ENCODE results near the gene NSDHL. TPM values are rescaled to one million over a fixed set of nuclear protein-coding genes. Genes with fewer than 3 reads are reported as not detected.
"Not testable (repeated sequence)": the region's sequence is repeated elsewhere in the genome, so short reads cannot be mapped to it uniquely, and the experiment has no call there.

Gene NSDHL
- 18.6 and 25.1 TPM in 2 replicates for polyA plus RNA-seq (2014; cell fraction: cytosol; rRNA removed)
- 7.3 and 9.3 TPM in 2 replicates for polyA plus RNA-seq (2014; cell fraction: nucleus; rRNA removed)

- peak; percentile 94 for DNase-seq (ENCODE audit: low spot score)
These were observed at the start of gene NSDHL, which contains the start of gene CETN2 for GRCh38 chrX:152830312-152831305. NSDHL (plus strand) TSS chrX:152831063; CDS start chrX:152846325, 15,262 bp downstream. CETN2 (minus strand) TSS chrX:152830757; CDS start chrX:152830710, 47 bp downstream.

- DNase-seq (ENCODE audit: low spot score): not testable (repeated sequence)
These were observed 43.8 kb upstream of the NSDHL start for GRCh38 chrX:152787062-152787461.

- DNase-seq (ENCODE audit: low spot score): no peak
These were observed 31.9 kb upstream of the NSDHL start for GRCh38 chrX:152798945-152799344.

- DNase-seq (ENCODE audit: low spot score): peak; percentile 34
These were observed 24.8 kb upstream of the NSDHL start for GRCh38 chrX:152806035-152806434.

- peak; percentile 61 for DNase-seq (ENCODE audit: low spot score)
These were observed 20.5 kb upstream of the NSDHL start for GRCh38 chrX:152810403-152810802.

- no peak for DNase-seq (ENCODE audit: low spot score)
These were observed 17.7 kb upstream of the NSDHL start for GRCh38 chrX:152813206-152813605.

GRCh38 chrX:152814048-152814447 is 16.8 kb upstream of the NSDHL start:
- no peak for DNase-seq (ENCODE audit: low spot score)

- DNase-seq (ENCODE audit: low spot score): no peak
These were observed 13.6 kb upstream of the NSDHL start for GRCh38 chrX:152817078-152817764.

GRCh38 chrX:152818356-152818755 is 12.5 kb upstream of the NSDHL start:
- DNase-seq (ENCODE audit: low spot score): no peak

- no peak for DNase-seq (ENCODE audit: low spot score)
These were observed 11.6 kb upstream of the NSDHL start for GRCh38 chrX:152819266-152819665.

- no peak for DNase-seq (ENCODE audit: low spot score)
These were observed 11.1 kb upstream of the NSDHL start for GRCh38 chrX:152819732-152820131.

GRCh38 chrX:152821145-152821765 is 9.6 kb upstream of the NSDHL start:
- DNase-seq (ENCODE audit: low spot score): peak; percentile 43

- no peak for DNase-seq (ENCODE audit: low spot score)
These were observed 8.3 kb upstream of the NSDHL start for GRCh38 chrX:152822383-152823086.

GRCh38 chrX:152823657-152824056 is 7.2 kb upstream of the NSDHL start:
- no peak for DNase-seq (ENCODE audit: low spot score)

- DNase-seq (ENCODE audit: low spot score): no peak
These were observed 6.0 kb upstream of the NSDHL start for GRCh38 chrX:152824841-152825374.

GRCh38 chrX:152831391-152831790 is 528 bp downstream of the NSDHL start:
- DNase-seq (ENCODE audit: low spot score): no peak

GRCh38 chrX:152832520-152832919 is 1.7 kb downstream of the NSDHL start:
- no peak for DNase-seq (ENCODE audit: low spot score)

GRCh38 chrX:152833378-152833777 is 2.5 kb downstream of the NSDHL start:
- no peak for DNase-seq (ENCODE audit: low spot score)

- not testable (repeated sequence) for DNase-seq (ENCODE audit: low spot score)
These were observed 4.6 kb downstream of the NSDHL start for GRCh38 chrX:152835470-152835869.

GRCh38 chrX:152842772-152843338 is 12.0 kb downstream of the NSDHL start:
- no peak for DNase-seq (ENCODE audit: low spot score)

Data from SK-N-DZ (cell line).